ENCODE results near the gene TMC5. TPM values are rescaled to one million over a fixed set of nuclear protein-coding genes. Genes with fewer than 3 reads are reported as not detected.

TMC5 gene
- total and polyA plus RNA-seq, 2 of the 13 experiments (the other 11 are each of a cell fraction or from before 2014, with no cell fraction given): 0.09 to 0.41 TPM

DNA sequence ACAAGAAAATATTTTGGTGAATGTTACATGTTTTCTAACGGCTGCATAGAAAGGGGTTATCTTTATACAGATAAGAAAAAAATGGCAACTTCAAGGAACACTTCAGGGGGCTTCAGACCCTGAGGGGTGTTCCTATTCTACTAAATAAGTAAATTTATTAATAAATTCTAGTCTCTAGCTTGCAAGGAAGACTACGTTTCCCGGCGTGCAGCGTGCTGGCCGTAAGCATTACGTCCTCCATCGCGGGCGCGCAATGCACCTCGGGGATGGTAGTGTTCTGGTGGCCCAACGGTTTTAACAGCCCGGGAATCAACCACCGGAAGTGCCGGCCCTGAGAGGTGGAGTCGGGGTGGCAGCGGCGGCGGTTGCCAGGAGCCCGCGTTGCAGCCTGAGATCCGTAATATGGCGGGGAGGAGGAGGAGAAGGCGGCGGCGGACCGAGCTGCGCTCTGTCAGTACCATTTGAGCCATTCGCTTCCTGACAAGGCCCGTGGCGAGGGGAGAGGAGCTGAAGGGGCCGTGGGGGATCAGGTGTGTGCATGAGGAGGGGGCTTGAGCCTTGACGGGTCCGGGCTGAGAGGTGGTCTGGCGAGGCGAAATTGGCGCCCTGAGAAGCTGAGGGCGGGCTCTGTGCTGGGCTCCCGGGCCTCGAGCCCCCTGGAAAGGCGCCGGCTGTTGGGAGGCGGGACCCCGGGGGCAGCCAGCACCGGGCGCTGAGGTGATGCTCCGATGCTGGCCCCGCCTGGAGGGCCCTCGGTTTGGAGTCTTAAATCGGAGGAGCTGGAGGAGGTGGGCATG is 106.1 kb downstream of the TMC5 start, which contains the start of gene CCP110 (continued):
- TF ChIP-seq STAG1 (CRISPR knock-in tag; IDR thresholded peaks at IDR 0.05) (no peak), EZH2 (conservative IDR thresholded peaks at IDR 0.05; ENCODE audit: low read depth, low read length) (no peak), POLR2AphosphoS2 (IDR thresholded peaks at IDR 0.05; ENCODE audit: low read depth, low read length) (no peak), SNAI1 (CRISPR knock-in tag; IDR thresholded peaks at IDR 0.05; ENCODE audit: borderline replicate concordance) (peak; percentile 49; the same call in 1 of the 2 replicates), MEIS1 (CRISPR knock-in tag; IDR thresholded peaks at IDR 0.05; ENCODE audit: borderline replicate concordance) (peak; percentile 88; the same call in 1 of the 2 replicates), ZNF792 (CRISPR knock-in tag; IDR thresholded peaks at IDR 0.05) (peak; percentile 67; the same call in 1 of the 2 replicates), CHD2 (IDR thresholded peaks at IDR 0.05; ENCODE audit: low read depth, low read length) (peak; percentile 80), ZNF20 (CRISPR knock-in tag; IDR thresholded peaks at IDR 0.05) (peak; percentile 66; the same call in 1 of the 2 replicates), ARNT (IDR thresholded peaks at IDR 0.05) (no peak), PPARG (CRISPR knock-in tag; conservative IDR thresholded peaks at IDR 0.05) (no peak; the same call in 1 of the 2 replicates), ZNF263 (CRISPR knock-in tag; IDR thresholded peaks at IDR 0.05) (0 out of 2 replicates have a peak, but pooled peaks have one; percentile 6), DNMT3B (CRISPR knock-in tag; conservative IDR thresholded peaks at IDR 0.05) (no peak), SATB2 (CRISPR knock-in tag; IDR thresholded peaks at IDR 0.05) (no peak), RBM39 (IDR thresholded peaks at IDR 0.05; ENCODE audit: low read depth, low read length, poor library complexity, severe bottlenecking) (peak; percentile 32), ZNF264 (CRISPR knock-in tag; IDR thresholded peaks at IDR 0.05) (no peak), ZNF296 (CRISPR knock-in tag; conservative IDR thresholded peaks at IDR 0.05) (no peak), MTF2 (CRISPR knock-in tag; IDR thresholded peaks at IDR 0.05; ENCODE audit: borderline replicate concordance) (no peak)
- TF ChIP-seq, protein P1, sequence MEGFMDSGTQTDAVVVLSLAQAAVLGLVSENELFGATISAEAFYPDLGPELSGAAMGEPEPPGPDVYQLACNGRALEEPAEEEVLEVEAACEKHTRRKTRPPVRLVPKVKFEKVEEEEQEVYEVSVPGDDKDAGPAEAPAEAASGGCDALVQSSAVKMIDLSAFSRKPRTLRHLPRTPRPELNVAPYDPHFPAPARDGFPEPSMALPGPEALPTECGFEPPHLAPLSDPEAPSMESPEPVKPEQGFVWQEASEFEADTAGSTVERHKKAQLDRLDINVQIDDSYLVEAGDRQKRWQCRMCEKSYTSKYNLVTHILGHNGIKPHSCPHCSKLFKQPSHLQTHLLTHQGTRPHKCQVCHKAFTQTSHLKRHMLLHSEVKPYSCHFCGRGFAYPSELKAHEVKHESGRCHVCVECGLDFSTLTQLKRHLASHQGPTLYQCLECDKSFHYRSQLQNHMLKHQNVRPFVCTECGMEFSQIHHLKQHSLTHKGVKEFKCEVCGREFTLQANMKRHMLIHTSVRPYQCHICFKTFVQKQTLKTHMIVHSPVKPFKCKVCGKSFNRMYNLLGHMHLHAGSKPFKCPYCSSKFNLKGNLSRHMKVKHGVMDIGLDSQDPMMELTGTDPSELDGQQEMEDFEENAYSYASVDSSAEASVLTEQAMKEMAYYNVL (CRISPR knock-in tag; IDR thresholded peaks at IDR 0.05; ENCODE audit: borderline replicate concordance): 0 out of 2 replicates have a peak, but pooled peaks have one; percentile 17
- TF ChIP-seq, protein P2, sequence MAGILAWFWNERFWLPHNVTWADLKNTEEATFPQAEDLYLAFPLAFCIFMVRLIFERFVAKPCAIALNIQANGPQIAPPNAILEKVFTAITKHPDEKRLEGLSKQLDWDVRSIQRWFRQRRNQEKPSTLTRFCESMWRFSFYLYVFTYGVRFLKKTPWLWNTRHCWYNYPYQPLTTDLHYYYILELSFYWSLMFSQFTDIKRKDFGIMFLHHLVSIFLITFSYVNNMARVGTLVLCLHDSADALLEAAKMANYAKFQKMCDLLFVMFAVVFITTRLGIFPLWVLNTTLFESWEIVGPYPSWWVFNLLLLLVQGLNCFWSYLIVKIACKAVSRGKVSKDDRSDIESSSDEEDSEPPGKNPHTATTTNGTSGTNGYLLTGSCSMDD (CRISPR knock-in tag; IDR thresholded peaks at IDR 0.05): no peak
- TF ChIP-seq, protein P3, sequence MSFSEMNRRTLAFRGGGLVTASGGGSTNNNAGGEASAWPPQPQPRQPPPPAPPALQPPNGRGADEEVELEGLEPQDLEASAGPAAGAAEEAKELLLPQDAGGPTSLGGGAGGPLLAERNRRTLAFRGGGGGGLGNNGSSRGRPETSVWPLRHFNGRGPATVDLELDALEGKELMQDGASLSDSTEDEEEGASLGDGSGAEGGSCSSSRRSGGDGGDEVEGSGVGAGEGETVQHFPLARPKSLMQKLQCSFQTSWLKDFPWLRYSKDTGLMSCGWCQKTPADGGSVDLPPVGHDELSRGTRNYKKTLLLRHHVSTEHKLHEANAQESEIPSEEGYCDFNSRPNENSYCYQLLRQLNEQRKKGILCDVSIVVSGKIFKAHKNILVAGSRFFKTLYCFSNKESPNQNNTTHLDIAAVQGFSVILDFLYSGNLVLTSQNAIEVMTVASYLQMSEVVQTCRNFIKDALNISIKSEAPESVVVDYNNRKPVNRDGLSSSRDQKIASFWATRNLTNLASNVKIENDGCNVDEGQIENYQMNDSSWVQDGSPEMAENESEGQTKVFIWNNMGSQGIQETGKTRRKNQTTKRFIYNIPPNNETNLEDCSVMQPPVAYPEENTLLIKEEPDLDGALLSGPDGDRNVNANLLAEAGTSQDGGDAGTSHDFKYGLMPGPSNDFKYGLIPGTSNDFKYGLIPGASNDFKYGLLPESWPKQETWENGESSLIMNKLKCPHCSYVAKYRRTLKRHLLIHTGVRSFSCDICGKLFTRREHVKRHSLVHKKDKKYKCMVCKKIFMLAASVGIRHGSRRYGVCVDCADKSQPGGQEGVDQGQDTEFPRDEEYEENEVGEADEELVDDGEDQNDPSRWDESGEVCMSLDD (CRISPR knock-in tag; IDR thresholded peaks at IDR 0.05; ENCODE audit: borderline replicate concordance): no peak
- TF ChIP-seq, protein P4, sequence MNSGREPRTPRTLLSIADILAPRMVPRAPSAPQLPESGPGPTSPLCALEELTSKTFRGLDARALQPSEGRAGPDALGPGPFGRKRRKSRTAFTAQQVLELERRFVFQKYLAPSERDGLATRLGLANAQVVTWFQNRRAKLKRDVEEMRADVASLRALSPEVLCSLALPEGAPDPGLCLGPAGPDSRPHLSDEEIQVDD (CRISPR knock-in tag; IDR thresholded peaks at IDR 0.05; ENCODE audit: borderline replicate concordance): peak; percentile 93; the same call in 1 of the 2 replicates
- TF ChIP-seq, protein P5, sequence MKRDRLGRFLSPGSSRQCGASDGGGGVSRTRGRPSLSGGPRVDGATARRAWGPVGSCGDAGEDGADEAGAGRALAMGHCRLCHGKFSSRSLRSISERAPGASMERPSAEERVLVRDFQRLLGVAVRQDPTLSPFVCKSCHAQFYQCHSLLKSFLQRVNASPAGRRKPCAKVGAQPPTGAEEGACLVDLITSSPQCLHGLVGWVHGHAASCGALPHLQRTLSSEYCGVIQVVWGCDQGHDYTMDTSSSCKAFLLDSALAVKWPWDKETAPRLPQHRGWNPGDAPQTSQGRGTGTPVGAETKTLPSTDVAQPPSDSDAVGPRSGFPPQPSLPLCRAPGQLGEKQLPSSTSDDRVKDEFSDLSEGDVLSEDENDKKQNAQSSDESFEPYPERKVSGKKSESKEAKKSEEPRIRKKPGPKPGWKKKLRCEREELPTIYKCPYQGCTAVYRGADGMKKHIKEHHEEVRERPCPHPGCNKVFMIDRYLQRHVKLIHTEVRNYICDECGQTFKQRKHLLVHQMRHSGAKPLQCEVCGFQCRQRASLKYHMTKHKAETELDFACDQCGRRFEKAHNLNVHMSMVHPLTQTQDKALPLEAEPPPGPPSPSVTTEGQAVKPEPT (CRISPR knock-in tag; IDR thresholded peaks at IDR 0.05; ENCODE audit: low read depth): peak; percentile 78
